K562 (cell line): ENCODE data around the gene PAPSS2. TPM values are rescaled to one million over a fixed set of nuclear protein-coding genes. Genes with fewer than 3 reads are reported as not detected.

Experiments
- ATAC-seq: fragments of 200-7000 bp; cut with Tn5 transposase; 3 replicates; pipeline ENCODE4 v1.9.1; 2020; ENCODE audit warnings: moderate library complexity
- BruUV-seq: library from RNA; stranded (reverse); fragments of 400-500 nt; replicated peaks from 2 replicates; lab custom pipeline; 2021; lab: Mats Ljungman, UMichigan
- CTCF ChIA-PET: fragments of 300-600 bp; formaldehyde crosslinking; extraction: SDS; loops from one replicate; lab custom pipeline; 2021; ENCODE audit warnings: low intra/inter-chr PET ratio; lab: Yijun Ruan, JAX
- POLR2A ChIA-PET: fragments of 300-600, 350-650 bp; sonication (Branson Sonifier 250); formaldehyde crosslinking; extraction: SDS; loops from one replicate; lab custom pipeline; 2021; ENCODE audit warnings: antibody characterized with exemption, inconsistent platforms; lab: Yijun Ruan, JAX
- DNase-seq, 4 experiments: peaks; one replicate each; pipeline versions ENCODE4 v3.0.0 to v3.0.0-alpha.2; 2011 to 2018; ENCODE audit warnings: low spot score in 3 of 4, mixed read lengths in 3 of 4; ENCODE audit errors: extremely low read depth in 1 of 4
- FAIRE-seq: peaks from 2 replicates; lab custom pipeline; 2011; peaks lifted over from hg19 to GRCh38; lab: Jason Lieb, UNC
- H2AFZ ChIP-seq: 2 replicates; pipeline ENCODE4 v1.6.0; 2011; ENCODE audit warnings: low read depth, low read length, control low read depth, inconsistent platforms
- H3K27ac ChIP-seq: fragments of 200-600 bp; 3 replicates; pipeline ENCODE4 v1.8.0; 2011; ENCODE audit warnings: low read depth, mild to moderate bottlenecking, control low read depth, inconsistent platforms, low read length, moderate library complexity, mixed read lengths; ENCODE audit errors: extremely low read depth
- H3K27me3 ChIP-seq, 2 experiments: fragments of 300-600 bp in 1 of 2; 2 replicates in 1 of 2; 3 replicates in 1 of 2; pipeline versions ENCODE4 v1.6.0 to v1.8.0; 2011; ENCODE audit warnings: inconsistent platforms in 2 of 2, low read length in 2 of 2, mild to moderate bottlenecking in 1 of 2, mixed read lengths in 1 of 2, moderate library complexity in 1 of 2; ENCODE audit not compliant: control insufficient read depth in 2 of 2, insufficient read depth in 2 of 2
- H3K36me3 ChIP-seq: fragments of 300-600 bp; 3 replicates; pipeline ENCODE4 v1.8.0; 2011; ENCODE audit warnings: mild to moderate bottlenecking, low read length, inconsistent platforms; ENCODE audit not compliant: control insufficient read depth, insufficient read depth
- H3K4me1 ChIP-seq, 2 experiments: fragments of 200-600 bp in 1 of 2; replicated peaks in 1 of 2; 2 replicates in 1 of 2; 3 replicates in 1 of 2; pipeline versions ENCODE4 v1.5.1 to v1.8.0; 2011; ENCODE audit warnings: inconsistent platforms in 2 of 2, low read length in 2 of 2, mild to moderate bottlenecking in 1 of 2, mixed read lengths in 1 of 2, moderate library complexity in 1 of 2; ENCODE audit not compliant: control insufficient read depth in 2 of 2, insufficient read depth in 2 of 2
- H3K4me2 ChIP-seq: 2 replicates; pipeline ENCODE4 v1.6.1; 2011; ENCODE audit warnings: low read length, control low read depth, inconsistent platforms, mixed read lengths; ENCODE audit not compliant: insufficient read depth
- H3K4me3 ChIP-seq: fragments of 200-600 bp; sonication (generic), shearing (Covaris generic); 2 replicates; pipeline ENCODE4 v1.5.1; 2016; ENCODE audit warnings: control low read depth, inconsistent platforms
- H3K79me2 ChIP-seq: fragments of 200-600 bp; 3 replicates; pipeline ENCODE4 v1.8.0; 2011; ENCODE audit warnings: low read length, inconsistent platforms; ENCODE audit not compliant: control insufficient read depth, insufficient read depth
- H3K9ac ChIP-seq, 2 experiments: 2 replicates each; pipeline versions ENCODE4 v1.6.0 to v1.6.1; 2011; ENCODE audit warnings: low read depth in 2 of 2, low read length in 2 of 2, control low read depth in 1 of 2, inconsistent platforms in 1 of 2, mild to moderate bottlenecking in 1 of 2, mixed read lengths in 1 of 2; ENCODE audit not compliant: insufficient read depth in 1 of 2
- H3K9me1 ChIP-seq: one replicate; pipeline ENCODE4 v1.6.0; 2011; ENCODE audit warnings: inconsistent platforms, mild to moderate bottlenecking, low read length, moderate library complexity; ENCODE audit not compliant: control insufficient read depth, insufficient read depth
- H3K9me3 ChIP-seq: replicated peaks from 2 replicates; pipeline ENCODE4 v1.5.1; 2011; ENCODE audit warnings: low read depth, low read length, inconsistent platforms; ENCODE audit not compliant: control insufficient read depth, insufficient read depth
- H4K20me1 ChIP-seq: replicated peaks from 2 replicates; pipeline ENCODE4 v1.6.1; 2011; ENCODE audit warnings: low read length, inconsistent platforms, mixed read lengths; ENCODE audit not compliant: control insufficient read depth, insufficient read depth
- CHAMP1 ChIP-seq: fragments of 450-650 bp; IDR thresholded peaks from 2 replicates; pipeline ENCODE4 v1.6.1; 2016; ENCODE audit warnings: mild to moderate bottlenecking
- CHCHD3 ChIP-seq: fragments of 250-450 bp; sonication (Bioruptor Pico); IDR thresholded peaks from 2 replicates; pipeline ENCODE4 v2.1.2; 2022; ENCODE audit warnings: mild to moderate bottlenecking
- HIVEP1 ChIP-seq: fragments of 250-450 bp; sonication (Bioruptor Pico); IDR thresholded peaks from 2 replicates; pipeline ENCODE4 v1.4.0; 2020; ENCODE audit warnings: mild to moderate bottlenecking
- KDM1A ChIP-seq, 2 experiments: fragments of 450-650 bp; IDR thresholded peaks; 2 replicates each; pipeline ENCODE4 v1.6.1; 2016; ENCODE audit warnings: mild to moderate bottlenecking in 2 of 2
- KDM5B ChIP-seq: fragments of 200-600 bp; sonication (generic); IDR thresholded peaks from 2 replicates; pipeline ENCODE4 v1.6.1; 2012; ENCODE audit warnings: low read depth, mild to moderate bottlenecking, moderate library complexity, low read length, control low read depth, inconsistent platforms; ENCODE audit not compliant: insufficient replicate concordance
- KLF13 ChIP-seq: fragments of 450-650 bp; IDR thresholded peaks from 2 replicates; pipeline ENCODE4 v1.6.1; 2016; ENCODE audit warnings: missing genetic modification characterization, low read depth, mild to moderate bottlenecking, missing compliant biosample characterization, moderate library complexity, borderline replicate concordance
- KLF6 ChIP-seq: fragments of 250-450 bp; sonication (Bioruptor Pico); IDR thresholded peaks from 2 replicates; pipeline ENCODE4 v1.4.0; 2020; ENCODE audit warnings: mild to moderate bottlenecking, moderate library complexity, borderline replicate concordance
- NELFE ChIP-seq: IDR thresholded peaks from 2 replicates; pipeline ENCODE4 v1.6.1; 2011; ENCODE audit warnings: mild to moderate bottlenecking; ENCODE audit not compliant: insufficient read depth, insufficient read length
- SAP30 ChIP-seq: fragments of 200-600 bp; sonication (generic); IDR thresholded peaks from 2 replicates; pipeline ENCODE4 v1.6.1; 2012; ENCODE audit warnings: borderline replicate concordance, low read depth, mild to moderate bottlenecking, moderate library complexity, low read length, control low read depth, inconsistent platforms; ENCODE audit not compliant: insufficient read depth, poor library complexity, severe bottlenecking
- SMARCB1 ChIP-seq: IDR thresholded peaks from 2 replicates; pipeline ENCODE4 v1.6.1; 2011; ENCODE audit warnings: improper control_type of control experiment, low read depth; ENCODE audit not compliant: insufficient read length
- SP2 ChIP-seq: IDR thresholded peaks from 2 replicates; pipeline ENCODE4 v1.6.1; 2011; ENCODE audit warnings: mild to moderate bottlenecking, low read depth, low read length, moderate library complexity; ENCODE audit not compliant: poor library complexity, severe bottlenecking; ENCODE audit errors: extremely low read depth
- SRSF1 ChIP-seq: fragments of 200-400 bp; formaldehyde crosslinking; IDR thresholded peaks from 2 replicates; pipeline ENCODE4 v1.6.1; 2017; ENCODE audit warnings: mild to moderate bottlenecking, low read depth, low read length, moderate library complexity
- TEAD2 ChIP-seq: fragments of 450-650 bp; IDR thresholded peaks from 2 replicates; pipeline ENCODE4 v1.6.1; 2016; ENCODE audit warnings: missing genetic modification characterization, control low read depth, missing compliant biosample characterization
- TFE3 ChIP-seq: fragments of 450-650 bp; formaldehyde crosslinking; IDR thresholded peaks from 2 replicates; pipeline ENCODE4 v1.4.0; 2020; ENCODE audit warnings: mild to moderate bottlenecking, mixed read lengths
- ZC3H11A ChIP-seq: IDR thresholded peaks from 2 replicates; pipeline ENCODE4 v1.6.1; 2012; ENCODE audit warnings: low read depth, low read length, improper control_type of control experiment
- ZNF507 ChIP-seq: conservative IDR thresholded peaks from 2 replicates; pipeline ENCODE4 v1.6.1; 2017; ENCODE audit warnings: missing genetic modification characterization, missing compliant biosample characterization
- ZNF785 ChIP-seq: fragments of 250-450 bp; sonication (Bioruptor Pico); IDR thresholded peaks from 2 replicates; pipeline ENCODE4 v1.4.0; 2020; ENCODE audit warnings: mild to moderate bottlenecking
- WGBS: fragments of 100-300 bp; shearing (Covaris generic); methylation state at CpG from one replicate; pipeline ENCODE4 v1.1.6; 2016; ENCODE audit warnings: low coverage, mixed read lengths; ENCODE audit not compliant: insufficient coverage; ENCODE audit errors: missing lambda C conversion rate; 5-methylcytosine and 5-hydroxymethylcytosine counted together
- in situ Hi-C: fragments of 300-500 bp; cut with MboI; formaldehyde crosslinking; loops from 4 replicates; pipeline ENCODE4 v1.15.0; 2018; ENCODE audit warnings: inconsistent platforms, mixed read lengths
- intact Hi-C: fragments of 100-400 bp; cut with micrococcal nuclease; formaldehyde crosslinking; loops from 2 replicates; pipeline ENCODE4 v1.14.2; 2022
- polyA plus RNA-seq, 8 experiments: library from polyadenylated mRNA; depleted of rRNA in 4 of 8; stranded (reverse) in 5 of 8; unstranded in 3 of 8; fragments of >200 nt; fragmentation: Nextera tagmentation in 2 of 8; fragmentation: Illumina TruSeq in 1 of 8; extraction: Ambion mirVana in 2 of 8; extraction: Trizol in 1 of 8; gene quantifications; 2 replicates each; pipeline versions ENCODE4 v1.2.1 to v1.2.3, GENCODE V29; 2011 to 2014; ENCODE audit warnings: inconsistent platforms in 1 of 8, missing spikeins in 1 of 8
- total RNA-seq, 7 experiments: library from RNA; depleted of rRNA in 6 of 7; stranded (reverse); fragments of >200 nt in 6 of 7; fragmentation: Illumina TruSeq in 2 of 7; extraction: Trizol in 2 of 7; gene quantifications; 2 replicates each; pipeline versions ENCODE4 v1.2.1 to v1.2.3, GENCODE V29; 2011 to 2021; ENCODE audit warnings: low replicate concordance in 1 of 7

Gene PAPSS2
- total and polyA plus RNA-seq, 9 of the 15 experiments (the other 6 are each of a cell fraction or from before 2014, with no cell fraction given) = 0.01 to 0.29 TPM; not detected in 7

- in situ Hi-C loops = no loop called here
- Histone ChIP-seq H3K4me2 (no peak overlapping the region), H4K20me1 (no peaks in the 10 kb centered on the region), H3K27ac (no peak overlapping the region), H3K27me3 (peaks cover 4 to 12% of the 10 kb centered on the region in 2 experiments; a peak in 3 of 5 replicates), H3K9me3 (no peaks in the 10 kb centered on the region), H3K9me1 (no peaks in the 10 kb centered on the region), H3K79me2 (no peaks in the 10 kb centered on the region), H3K4me1 (no peaks in the 10 kb centered on the region), H3K36me3 (no peaks in the 10 kb centered on the region), H3K9ac (no peak overlapping the region), H3K4me3 (no peak overlapping the region), H2AFZ (no peak overlapping the region)
- TF ChIP-seq SP2 (no peak), CHAMP1 (no peak), TFE3 (no peak), ZNF785 (no peak), KLF6 (CRISPR knock-in tag) (no peak), ZNF507 (no peak), NELFE (no peak), ZC3H11A (no peak), SMARCB1 (no peak), KDM1A (IDR thresholded peaks at IDR 0.05) (no peak), TEAD2 (no peak), KLF13 (tag) (no peak), HIVEP1 (no peak), KDM5B (no peak), CHCHD3 (CRISPR knock-in tag) (no peak), SRSF1 (no peak), SAP30 (no peak)
- BruUV-seq = no TSS peak
- no peak for DNase-seq
- no peak for ATAC-seq
- WGBS = 0% methylated on average over 2 of the region's 2 CpGs
- CTCF ChIA-PET = no interaction called here
- FAIRE-seq = no peak
- POLR2A ChIA-PET = no interaction called here
- intact Hi-C loops = no loop called here
Observed at GRCh38 chr10:87613751-87614150, 45.9 kb upstream of the PAPSS2 start.
